Loucy (cell line): Measurements from ENCODE around the gene B3GAT1.

Experiments
- CTCF ChIP-seq: fragments of 200-600 bp; sonication (generic); conservative IDR thresholded peaks from 2 replicates; pipeline ENCODE4 v1.5.1; 2014; ENCODE audit warnings: mild to moderate bottlenecking, antibody characterized with exemption, low read length
- EZH2phosphoT487 ChIP-seq: fragments of 200-600 bp; IDR thresholded peaks from 2 replicates; pipeline ENCODE4 v1.6.1; 2018; ENCODE audit warnings: antibody characterized with exemption, mild to moderate bottlenecking, moderate library complexity, borderline replicate concordance

GRCh38 chr11:134361661-134362060 is 50.4 kb downstream of the B3GAT1 start:
- TF ChIP-seq CTCF (no peak), EZH2phosphoT487 (no peak)
